Stimulated activated CD8-positive, alpha-beta memory T cell treated with anti-CD3 and anti-CD28 coated beads, Interleukin-12 subunit alpha, Interleukin-12 subunit beta, amount 100 ng/mL, for 1 hour (primary cell): ENCODE data around the gene KBTBD7.
"Not testable (repeated sequence)": the region's sequence is repeated elsewhere in the genome, so short reads cannot be mapped to it uniquely, and the experiment has no call there.

Source experiments
- DNase-seq: peaks from one replicate; pipeline ENCODE4 v3.0.0-alpha.2; 2020; ENCODE audit warnings: low read depth

Gene KBTBD7

DNA sequence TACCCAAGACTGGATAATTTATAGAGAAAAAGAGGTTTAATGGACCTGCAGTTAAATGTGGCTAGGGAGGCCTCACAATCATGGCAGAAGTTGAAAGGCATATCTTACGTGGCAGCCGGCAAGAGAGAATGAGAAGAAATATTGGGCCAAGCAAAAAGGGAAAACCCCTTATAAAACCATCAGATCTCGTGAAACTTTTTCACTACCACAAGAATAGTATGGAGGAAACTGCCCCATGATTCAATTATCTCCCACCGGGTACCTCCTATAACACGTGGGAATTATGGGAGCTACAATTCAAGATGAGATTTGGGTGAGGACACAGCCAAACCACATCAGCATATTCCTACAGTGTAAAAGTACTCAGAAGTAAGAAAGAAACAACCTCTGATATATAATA is 4.7 kb upstream of the KBTBD7 start:
- DNase-seq: no peak

DNA sequence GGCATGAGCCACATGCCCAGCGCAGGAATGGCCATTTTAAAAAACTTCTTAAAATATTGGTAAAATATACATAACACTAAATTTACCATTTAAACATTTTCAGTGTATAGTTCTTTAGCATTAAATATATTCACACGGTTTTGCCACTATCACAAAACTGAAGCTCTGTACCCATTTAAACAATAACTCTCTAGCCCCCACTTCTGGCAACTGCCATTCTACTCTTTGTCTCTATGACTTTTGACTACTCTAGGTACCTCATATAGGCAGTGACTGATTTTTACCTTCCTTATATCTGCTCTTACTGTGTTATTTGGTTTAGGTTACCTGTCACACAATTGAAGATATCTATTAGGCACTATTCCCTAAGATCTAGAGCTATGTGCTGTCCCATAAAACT is 2.3 kb upstream of the KBTBD7 start:
- no peak for DNase-seq

DNA sequence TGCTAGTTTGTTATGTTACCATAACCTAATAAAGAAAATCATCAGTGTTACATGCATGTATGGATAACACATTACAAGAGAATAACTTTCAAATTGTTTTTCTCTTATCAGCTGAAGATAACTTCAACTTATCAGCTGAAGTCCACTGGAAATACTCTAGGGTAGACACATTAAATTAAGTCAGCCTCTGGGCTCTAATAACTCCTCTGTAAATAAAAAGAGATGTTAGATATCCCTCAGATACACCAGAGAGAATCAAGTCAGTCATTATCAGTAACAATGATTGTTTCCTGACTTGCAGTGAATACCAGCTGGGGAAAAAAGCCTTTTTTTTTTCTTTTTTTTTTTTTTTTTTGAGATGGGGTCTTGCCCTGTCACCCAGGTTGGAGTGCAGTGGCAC is 1.6 kb upstream of the KBTBD7 start:
- no peak for DNase-seq

DNA sequence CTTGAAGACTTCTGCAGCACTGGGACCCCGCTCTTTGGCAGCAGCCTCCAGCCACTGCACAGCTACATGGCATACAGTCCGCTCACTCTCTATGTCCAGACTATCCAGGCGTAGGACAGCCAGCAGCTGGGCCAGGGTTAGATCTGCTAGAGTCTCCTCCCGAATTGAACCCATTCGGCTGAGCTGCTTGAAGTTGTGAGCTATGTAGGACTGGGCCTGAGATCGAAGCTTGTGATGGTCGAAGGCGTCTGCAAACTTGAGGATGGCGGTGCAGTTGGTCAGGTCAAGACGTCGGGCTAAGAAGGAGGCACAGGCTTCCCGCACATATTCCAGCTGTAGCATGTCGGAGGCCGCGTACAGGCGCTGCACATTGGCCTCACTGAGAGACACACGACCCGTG is 900 bp downstream of the KBTBD7 start:
- no peak for DNase-seq

DNA sequence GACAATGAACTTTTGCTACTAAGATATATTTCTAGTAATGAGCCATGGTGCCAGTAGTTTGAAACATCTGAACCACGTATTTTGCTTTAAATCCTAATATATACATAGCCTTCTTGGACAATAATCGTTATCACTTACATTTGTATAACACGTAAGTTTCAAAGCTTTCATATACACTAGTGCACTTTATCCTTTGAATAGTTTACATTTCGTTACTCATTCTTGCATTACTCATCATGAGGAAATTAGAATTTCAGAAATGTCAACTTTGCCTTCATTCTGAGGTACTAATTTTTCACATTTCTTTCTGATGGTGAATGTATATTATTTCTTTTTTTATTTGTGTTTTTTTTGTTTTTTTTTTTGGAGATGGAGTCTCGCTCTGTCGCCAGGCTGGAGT is 5.8 kb downstream of the KBTBD7 start:
- DNase-seq: no peak

DNA sequence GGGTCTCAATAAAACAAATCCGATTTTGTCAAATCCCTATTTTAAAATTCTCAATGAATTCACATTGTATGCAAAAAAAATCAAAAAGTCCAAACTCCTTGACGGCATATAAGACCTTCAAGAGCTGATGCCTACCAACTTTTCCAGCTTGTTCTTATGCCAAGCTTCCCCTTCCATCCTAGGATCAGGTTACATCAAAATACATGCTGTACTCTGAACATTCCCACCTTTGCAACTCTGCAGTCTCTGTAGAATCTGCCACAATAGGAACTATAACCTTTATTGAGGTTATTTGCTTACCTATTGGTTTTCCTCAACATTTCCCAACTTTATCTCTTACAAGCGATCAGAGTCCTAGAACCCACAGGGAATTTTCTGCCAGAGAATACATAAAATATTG is 7.9 kb downstream of the KBTBD7 start:
- DNase-seq: no peak

DNA sequence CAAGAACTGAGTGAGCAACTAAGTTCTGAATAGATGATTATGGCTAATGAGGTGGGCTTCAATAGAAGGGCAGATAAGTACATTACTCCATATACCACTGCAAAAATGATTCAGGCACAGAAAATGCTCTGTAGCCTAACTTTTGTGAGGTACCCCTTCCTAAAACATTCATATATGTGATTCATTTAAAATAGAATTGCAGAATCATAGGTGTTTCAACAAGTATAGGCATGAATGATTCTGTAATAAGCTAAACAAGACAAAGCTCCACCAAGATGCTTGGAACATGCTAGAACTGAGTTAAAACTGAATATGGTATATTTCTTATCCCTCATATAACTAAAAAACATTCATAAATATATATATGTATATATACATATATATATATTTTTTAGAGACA is 12.1 kb downstream of the KBTBD7 start:
- no peak for DNase-seq

DNA sequence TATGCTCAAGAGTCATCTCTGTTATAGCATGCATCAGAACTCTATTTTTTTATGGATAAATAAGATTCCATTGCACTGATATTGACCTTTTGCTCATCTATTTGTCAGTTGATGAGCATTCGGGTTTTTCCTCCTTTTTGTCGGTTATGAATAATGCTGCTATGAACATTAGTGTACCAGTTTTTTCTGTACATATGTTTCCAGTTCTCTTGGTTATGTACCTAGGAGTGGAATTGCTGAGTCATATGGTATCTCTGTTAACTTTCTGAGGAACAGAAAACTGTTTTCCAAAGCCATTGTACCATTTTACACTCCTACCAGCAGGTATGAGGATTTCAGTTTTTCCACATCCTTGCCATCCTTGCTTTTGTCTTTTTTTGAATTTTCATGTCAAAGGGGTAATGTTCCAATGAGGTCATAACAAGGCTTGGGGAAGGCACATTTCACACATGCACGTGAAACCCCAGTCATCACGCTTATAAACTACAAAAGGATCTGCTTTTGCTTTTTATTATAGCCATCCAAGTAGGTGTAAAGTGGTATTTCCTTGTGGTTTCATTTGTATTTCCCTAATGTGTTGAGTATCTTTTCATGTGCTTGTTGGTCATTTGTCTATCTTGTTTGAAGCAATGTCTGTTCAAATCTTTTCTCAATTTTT is 14.6 kb downstream of the KBTBD7 start:
- no peak for DNase-seq

DNA sequence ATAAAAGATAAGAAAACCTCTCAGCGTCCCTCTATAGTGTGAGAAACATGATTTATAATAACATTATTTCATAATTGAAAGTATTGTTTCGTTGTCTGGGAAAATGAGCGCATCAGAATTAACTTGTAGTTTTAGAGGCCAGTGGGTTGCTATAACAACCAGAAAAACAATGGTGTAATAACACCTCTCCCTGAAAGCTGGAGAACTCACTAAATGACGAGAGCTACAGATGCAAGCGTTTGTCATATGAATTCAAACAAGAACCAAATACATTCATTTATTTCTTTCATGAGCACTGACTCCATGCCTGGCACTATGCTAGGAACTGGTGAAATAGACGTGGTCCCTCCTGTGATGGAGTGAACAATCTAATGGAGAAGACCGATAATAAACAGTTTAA is 16.3 kb downstream of the KBTBD7 start:
- no peak for DNase-seq

DNA sequence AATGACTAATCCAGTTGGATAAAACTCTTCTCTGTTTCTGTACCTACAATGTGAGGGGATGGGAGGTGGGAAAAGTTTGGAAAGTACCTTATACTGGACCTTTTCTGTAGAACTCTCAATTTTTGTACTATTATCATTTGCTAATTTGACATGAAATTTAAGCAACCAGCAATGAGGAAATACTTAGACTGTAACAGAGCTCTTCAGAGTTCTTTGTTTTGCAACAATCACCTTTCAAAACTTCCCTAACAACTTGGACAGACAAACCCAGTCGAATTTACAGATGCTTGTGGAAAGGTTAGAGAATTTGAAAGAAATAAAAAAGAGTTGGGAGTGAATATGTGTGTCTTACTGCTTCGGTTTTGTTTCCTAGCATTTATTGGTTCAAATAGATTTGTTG is 16.8 kb downstream of the KBTBD7 start:
- DNase-seq: no peak

DNA sequence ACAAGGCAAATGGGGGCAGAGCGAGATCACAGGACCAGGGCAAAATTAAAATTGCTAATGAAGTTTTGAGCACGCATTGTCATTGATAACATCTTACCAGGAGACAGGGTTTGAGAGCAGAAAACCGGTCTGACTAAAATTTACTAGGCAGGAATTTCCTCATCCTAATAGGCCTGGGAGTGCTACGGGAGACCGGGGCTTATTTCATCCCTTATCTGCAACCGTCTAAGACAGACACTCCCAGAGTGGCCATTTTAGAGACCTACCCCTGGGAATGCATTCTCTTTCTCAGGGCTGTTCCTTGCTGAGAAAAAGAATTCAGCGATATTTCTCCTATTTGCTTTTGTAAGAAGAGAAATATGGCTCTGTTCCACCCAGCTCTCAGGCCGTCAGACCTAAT is 18.8 kb downstream of the KBTBD7 start:
- DNase-seq: not testable (repeated sequence)

DNA sequence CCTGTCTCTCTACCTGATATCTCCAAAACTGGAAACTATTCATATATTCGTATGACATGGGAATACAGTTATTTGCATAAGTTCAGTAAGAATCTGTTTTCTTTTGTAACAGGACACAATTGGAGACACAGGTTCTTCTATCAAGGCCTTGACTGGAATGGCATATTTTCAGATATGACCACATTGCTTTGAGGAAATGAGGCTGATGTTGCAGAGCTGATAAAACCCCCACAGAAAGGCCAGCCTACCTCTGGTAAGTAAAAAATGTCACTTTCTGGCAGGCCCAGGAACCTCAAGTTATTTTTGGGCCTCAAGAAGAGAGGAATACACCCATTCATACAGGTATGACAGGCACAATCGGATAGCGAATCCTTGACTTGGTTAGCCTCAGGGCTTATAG is 32.2 kb downstream of the KBTBD7 start:
- no peak for DNase-seq

DNA sequence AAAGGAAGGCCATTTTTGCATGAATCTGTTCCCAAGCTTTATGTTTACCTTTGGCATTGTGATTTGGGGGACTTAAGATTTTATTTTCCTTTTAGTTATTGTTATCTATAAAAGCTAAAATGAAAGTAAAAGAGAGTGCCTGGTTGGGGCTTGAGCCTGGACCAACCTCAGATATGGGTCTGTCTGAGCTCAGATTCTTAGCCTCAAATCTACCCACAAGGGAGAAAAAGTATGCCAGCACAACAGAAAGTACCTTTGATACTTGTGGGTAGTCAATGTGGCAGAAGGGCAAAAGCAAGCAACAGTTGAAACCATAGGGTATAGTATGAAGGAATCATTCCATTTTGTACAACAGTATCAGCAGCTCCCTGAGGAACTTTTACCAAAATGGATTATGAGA is 35.2 kb downstream of the KBTBD7 start:
- no peak for DNase-seq

DNA sequence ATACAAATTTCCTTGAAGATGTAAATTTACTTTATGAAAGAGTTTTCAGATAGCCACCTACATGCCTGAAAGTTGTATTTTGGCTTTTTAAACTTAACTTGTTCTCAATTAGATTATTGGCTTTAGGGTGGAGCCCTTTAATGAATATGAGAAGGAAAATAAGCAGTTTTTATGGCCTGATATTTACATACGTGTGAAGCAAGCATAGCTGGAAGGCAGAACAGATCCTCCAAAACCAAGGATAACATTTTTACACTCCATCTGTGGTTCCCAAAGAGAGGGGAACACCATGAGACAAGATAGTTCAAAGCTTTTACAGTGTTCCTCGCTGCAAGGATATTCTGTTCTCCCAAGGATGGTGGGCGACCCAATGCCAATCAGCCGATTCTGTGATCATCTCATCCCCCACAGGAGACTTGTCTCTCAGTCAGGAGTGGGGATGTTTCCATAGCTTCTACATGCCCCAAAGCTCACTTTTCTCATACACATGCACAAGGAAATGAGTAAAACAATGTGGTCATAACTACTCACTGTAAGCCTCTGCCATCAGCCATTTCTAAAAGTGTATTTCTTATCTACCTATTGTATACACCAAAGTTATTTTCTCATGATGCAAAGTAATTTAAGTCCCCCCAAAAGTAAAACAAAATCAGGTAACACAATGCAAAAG is 37.2 kb downstream of the KBTBD7 start:
- no peak for DNase-seq

DNA sequence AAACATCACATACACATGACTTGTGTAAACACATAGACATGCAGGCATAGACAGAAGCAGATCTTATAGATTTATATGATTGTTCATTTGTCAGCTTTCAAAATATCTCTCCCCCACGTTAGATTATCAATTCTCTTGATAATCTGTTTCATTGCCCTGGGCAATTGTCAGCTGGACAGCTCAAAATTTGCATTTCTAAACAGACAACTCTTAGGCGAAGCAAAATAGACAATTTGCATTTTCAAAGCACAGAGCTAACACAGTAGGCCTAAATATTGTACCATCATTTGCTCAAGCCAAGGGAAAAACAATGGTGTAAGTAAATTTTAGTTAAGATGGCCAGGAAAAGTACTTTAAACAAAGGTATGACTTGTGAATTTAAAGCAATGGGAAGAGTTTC is 37.7 kb downstream of the KBTBD7 start:
- DNase-seq: no peak

DNA sequence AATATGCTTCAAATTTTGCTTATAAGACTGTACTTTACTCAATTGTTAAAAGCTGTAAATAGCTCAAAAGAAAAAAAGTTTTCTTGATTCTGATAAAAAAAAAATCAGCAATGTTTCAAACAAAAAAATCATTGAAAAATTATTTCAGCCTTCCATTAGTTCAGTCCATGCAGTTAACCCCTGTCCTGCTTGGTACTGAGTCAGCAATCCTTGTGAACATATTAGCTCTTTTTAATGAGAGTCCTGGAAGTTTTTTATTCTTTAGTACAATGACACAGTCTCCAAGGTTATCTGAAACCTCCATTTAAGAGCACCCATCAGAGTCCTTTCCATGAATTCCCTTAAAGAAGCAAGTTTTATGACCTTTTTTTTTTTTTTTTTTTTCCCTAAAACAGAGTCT is 40.3 kb downstream of the KBTBD7 start:
- DNase-seq: no peak

DNA sequence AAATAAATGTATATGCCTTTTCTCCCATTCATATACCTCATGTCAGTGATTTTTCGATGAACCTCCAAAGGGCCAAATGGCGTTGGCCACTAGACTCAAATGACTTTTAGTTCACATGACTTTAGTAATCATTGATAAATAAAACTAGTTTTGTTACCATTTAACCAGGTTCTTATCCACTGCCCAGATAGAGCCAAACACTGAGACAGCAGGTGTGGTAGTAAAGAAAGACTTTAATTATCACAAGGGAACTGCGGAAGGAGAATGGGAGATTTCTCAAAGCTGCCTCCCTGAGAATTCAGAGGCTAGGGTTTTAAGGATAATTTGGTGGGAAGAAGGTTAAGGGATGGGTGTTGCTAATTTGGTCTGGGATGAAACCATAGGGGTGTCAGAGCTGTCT is 42.4 kb downstream of the KBTBD7 start:
- DNase-seq: no peak

DNA sequence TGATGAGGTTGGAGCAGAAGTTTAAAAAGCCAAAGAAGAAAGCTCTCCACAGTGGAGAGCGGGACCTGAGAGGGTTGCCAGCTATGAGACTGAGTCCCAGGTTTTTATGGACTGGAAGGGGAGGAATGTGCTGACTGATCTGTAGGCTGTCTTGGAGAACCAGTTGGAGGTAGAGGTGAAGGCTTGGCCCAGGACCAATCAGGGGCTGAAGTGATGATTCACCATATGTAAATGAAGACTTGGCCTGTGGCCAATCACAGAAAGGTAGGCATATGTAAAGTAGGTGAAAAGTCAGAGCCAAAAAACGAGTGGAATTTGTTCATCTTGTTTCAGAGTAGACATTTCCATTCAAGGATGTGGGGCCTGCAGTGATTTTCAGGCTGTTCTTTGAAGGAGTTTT is 44.3 kb downstream of the KBTBD7 start:
- no peak for DNase-seq

DNA sequence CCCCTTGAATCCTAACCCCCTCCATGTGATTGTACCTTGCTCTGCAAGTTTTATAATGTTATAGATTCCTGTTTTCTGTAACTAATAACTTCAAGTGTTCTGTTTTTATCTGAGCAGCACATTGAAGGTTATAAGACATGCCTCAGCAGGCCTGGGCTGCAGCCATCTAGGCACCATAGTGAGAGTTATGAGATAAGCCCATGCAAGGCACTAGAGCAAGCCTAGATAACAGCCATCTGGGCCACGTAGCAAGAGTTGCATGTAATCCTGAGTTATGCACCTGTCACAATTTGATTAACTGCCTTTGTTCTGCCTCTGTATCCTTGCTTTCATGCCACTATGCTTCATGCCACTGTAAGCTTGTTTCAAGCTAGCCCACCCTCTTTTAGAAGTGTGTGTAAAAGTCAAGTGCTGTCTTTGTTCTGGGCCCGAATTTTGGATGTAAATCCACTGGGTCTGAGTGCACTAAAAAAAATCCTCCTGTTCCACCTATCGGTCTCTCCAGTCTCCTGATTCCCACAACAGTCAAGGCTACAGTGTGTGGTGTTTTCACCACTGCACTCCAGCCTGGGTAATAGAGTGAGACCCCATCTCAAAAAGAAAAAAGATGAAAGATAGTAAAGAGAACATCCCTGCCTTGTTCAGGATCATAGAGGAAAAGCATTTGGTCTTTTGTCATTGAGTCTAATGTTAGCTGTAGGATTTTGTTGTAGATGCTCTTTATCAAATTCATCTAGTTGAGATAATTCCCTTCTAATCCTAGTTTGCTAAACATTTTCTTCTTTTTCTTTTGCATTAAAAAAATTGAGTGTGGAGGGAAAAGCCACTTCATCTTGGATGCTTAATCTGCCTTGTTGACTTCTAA is 45.7 kb downstream of the KBTBD7 start:
- no peak for DNase-seq

DNA sequence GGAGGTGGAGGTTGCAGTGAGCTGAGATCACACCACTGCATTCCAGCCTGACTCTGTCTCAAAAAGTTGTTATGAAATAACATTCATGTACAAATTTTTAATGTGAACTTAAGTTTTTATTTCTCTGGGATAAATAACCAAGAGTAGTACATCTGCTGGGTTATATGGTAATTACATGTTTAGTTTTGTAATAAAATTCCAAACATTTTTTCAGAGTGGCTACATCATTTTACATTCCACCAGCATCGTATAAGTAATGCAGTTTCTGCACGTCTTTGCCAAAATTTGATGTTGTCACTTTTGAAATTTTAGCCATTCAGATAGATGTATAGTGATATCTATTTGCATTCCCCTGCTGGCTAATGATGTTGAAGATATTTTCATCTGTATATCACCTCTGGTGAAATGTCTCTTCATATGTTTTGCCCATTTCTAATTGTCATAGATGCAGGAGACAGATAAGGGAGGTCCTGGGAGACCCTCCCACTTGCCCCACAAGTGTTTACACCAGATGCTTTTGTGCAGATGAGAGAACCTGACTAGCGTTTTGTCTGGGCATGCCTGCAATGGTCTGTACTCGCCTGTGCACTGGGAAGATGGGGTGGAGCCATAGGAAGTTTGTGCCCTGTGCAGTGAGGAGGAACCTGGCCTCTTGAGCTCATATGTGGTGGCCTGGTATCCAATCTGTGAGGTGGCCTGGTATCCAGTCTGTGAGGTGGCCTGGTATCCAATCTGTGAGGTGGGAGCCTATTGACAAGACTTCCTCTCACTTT is 49.0 kb downstream of the KBTBD7 start:
- DNase-seq: no peak

DNA sequence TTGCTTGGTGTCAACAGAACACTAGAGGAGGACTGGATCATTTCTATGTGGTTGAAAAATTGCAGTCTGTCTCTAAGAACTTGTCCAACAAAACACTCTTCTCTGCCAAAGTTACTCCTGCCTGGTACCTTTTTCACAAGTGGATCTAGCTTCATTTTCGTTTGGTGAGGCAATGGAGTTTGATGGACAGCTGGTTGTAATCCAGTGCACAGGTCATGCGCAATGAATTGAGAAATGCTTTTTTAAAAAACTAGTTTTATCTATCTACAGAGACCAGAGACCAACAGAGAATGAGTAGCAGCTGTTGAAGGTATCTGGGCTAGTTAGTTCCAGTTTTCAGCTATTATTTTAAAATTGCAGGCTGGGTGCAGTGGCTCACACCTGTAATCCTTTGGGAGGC is 49.8 kb downstream of the KBTBD7 start:
- no peak for DNase-seq
